GM20000 (cell line): ENCODE data around the gene SPATA13.

Experiments
- DNase-seq: peaks from one replicate; pipeline ENCODE4 v3.0.0; 2012; ENCODE audit warnings: low spot score
- CTCF ChIP-seq: IDR thresholded peaks from 2 replicates; pipeline ENCODE4 v1.5.1; 2012; ENCODE audit warnings: mild to moderate bottlenecking, control low read depth; ENCODE audit errors: extremely low read depth, missing control alignments

Gene SPATA13

GRCh38 chr13:24131749-24132148 lies 28.8 kb upstream of the SPATA13 start:
- no peak for DNase-seq
- no peak for TF ChIP-seq CTCF

DNA sequence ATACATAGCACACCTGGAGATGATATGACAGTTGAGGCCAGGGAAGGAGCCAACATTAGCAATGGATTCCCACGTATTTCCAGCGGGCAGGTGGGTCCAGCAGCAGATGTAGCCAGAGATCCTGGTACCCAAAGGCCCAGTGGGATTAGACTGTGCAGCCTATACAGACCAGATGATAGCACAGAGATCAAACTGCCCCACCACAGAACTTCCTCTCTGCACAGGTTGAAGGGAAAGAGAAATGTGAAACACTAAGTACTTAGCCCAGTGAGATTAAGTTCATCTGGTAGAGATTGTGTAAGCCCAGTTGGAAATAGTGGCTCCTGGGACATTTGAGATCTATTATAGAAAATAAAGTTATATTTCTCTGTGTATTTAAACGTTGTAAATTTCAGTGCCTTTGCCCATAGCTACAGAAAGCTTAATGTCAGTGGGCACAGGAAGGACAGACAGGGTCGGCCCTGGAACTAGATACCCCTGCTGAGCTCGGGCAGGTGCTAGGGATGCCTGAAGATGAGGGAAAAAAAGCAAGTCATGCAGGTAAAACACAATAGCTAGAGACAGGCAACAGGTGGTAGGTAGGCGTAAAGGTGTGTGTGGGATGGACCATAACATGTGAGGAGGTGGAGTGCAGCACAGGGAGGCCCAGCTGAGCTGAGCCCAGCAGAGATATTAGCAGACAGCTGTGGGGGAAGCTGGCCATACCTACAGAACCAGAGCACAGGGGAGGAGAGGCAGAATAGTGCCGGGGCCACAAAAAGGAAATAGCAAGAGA lies 27.3 kb upstream of the SPATA13 start:
- DNase-seq: no peak
- no peak for TF ChIP-seq CTCF

DNA sequence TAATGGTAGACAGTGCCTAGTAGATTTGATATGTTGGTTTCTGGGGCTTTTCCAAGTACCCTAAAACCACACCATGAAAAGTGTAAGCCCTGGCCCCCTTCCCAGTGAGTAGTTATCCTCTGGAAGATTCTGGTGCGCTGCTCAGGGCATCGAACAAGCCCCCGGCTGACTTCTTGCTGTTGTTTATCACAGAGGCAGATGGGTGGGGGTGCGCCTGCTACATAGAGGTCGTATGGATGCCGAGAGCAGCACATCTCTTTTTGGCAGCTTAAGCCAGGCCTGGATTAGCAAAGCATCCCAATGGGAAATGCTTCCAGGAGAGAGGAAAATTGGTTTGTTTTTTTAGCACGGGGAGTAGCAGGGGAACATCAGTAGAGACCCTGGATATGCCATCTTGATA lies 26.3 kb upstream of the SPATA13 start:
- DNase-seq: no peak
- TF ChIP-seq CTCF: no peak

DNA sequence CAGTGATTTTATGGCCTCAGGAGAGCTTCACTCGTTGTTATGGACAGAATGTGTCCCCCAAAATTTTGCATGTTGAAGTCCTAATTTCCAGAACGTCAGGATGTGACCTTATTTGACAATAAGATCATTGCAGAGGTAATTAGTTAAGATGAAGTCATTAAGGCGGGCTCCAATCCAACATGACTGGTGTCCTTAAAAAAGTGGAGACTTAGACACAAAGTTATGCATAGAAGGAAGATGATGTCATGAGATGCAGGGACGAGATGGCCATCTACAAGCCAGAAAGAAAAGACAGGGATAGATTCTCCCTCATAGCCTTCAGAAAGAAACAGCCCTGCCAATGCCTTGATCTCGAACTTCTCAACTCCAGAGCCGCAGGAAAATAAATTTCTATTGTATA lies 25.8 kb upstream of the SPATA13 start:
- DNase-seq: no peak
- no peak for TF ChIP-seq CTCF

GRCh38 chr13:24135674-24136300 lies 24.7 kb upstream of the SPATA13 start:
- no peak for TF ChIP-seq CTCF
- no peak for DNase-seq

GRCh38 chr13:24138911-24139310 lies 21.6 kb upstream of the SPATA13 start:
- no peak for TF ChIP-seq CTCF
- no peak for DNase-seq

DNA sequence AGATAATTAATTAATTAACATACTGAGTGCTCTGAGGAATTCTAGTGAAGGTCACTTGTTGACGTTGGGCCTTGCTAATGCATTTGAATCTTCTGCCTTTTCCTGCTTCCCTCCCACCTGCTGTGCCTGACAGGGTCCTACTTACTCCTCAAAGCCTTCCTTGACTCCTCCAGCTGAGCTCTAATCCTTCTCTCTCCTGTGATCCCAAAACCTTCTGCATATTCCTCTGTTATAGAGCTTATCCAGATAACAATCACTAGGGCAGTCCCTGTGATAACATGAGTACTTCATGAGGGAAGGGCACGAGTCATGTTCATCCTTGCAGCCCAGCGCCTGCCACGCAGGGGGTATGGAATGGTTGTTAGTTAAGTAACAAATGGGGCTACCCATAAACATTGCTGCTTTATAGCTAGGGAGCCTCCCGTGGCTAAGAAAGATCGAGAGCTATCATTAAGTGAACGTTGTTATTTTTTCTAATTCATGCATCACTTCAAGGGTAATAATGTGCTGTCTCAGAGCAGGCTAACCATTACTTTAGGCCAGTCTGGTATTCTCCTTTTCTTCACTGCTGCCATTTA lies 19.1 kb upstream of the SPATA13 start:
- no peak for DNase-seq
- TF ChIP-seq CTCF: no peak
